GM21381 (cell line): Measurements from ENCODE around the gene TIAM1.

Experiments
- ATAC-seq: cut with Tn5 transposase; IDR thresholded peaks from one replicate; pipeline ENCODE4 v1.9.1; 2021; ENCODE audit warnings: mild to moderate bottlenecking, moderate library complexity; ENCODE audit not compliant: unreplicated experiment

The TIAM1 gene

DNA sequence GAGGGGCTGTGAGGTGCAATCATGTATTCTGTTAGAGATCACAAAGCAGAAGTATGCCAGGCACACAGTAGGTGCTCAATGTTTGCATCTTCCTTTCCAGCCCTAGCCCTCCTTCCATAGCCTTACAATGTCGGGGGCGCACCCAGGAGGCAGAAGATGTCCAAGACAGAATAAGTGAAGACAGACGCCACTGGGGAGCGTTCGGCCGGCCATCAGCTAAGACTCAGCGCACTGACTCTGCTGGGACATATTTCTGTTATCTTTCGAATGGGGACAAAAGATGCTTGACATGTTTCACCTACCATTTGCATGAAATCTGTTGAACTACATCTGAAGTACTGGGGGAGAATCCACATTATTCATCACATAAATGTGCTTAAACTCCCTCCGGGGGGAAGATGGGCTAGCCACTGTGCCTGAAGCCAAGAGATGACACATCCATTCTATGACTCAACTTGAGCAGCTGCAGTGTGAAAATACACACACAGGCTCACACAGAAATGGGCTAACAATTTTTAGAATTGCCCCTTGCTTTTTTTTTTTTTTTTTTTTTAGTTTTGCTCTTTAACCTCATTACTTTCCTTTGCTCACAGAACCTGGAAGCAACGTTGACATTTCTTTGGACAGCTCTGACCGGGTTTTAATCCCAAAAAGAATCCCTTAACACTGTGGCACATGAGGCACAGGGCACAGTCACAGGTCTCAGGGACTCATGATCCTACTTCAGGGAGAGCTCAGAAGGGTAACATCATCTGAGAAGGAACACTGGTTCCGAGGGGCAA, 7.9 kb downstream of the TIAM1 start:
- no peak for ATAC-seq

- no peak for ATAC-seq
These were observed 9.4 kb downstream of the TIAM1 start for GRCh38 chr21:31334648-31335121.

GRCh38 chr21:31332525-31332924, 11.5 kb downstream of the TIAM1 start:
- no peak for ATAC-seq

GRCh38 chr21:31331231-31331630, 12.8 kb downstream of the TIAM1 start:
- ATAC-seq: no peak

DNA sequence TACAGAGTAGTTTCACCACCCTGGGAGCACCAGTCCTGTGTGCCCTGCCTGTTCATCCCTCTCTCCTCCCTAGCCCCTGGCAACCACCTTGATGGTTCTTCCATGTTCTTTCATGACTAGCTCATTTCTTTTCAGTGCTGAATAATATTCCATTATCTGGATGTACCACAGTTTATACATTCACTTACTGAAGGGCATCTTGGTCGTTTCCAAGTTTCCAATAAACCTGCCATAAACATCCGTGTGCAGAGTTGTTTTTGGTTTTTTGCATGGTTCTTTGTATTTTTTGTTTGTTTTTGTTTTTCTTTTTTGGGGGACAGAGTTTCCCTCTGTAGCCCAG, 13.9 kb downstream of the TIAM1 start:
- ATAC-seq: no peak

- ATAC-seq: no peak
These were observed 14.5 kb downstream of the TIAM1 start for GRCh38 chr21:31329456-31330143.

DNA sequence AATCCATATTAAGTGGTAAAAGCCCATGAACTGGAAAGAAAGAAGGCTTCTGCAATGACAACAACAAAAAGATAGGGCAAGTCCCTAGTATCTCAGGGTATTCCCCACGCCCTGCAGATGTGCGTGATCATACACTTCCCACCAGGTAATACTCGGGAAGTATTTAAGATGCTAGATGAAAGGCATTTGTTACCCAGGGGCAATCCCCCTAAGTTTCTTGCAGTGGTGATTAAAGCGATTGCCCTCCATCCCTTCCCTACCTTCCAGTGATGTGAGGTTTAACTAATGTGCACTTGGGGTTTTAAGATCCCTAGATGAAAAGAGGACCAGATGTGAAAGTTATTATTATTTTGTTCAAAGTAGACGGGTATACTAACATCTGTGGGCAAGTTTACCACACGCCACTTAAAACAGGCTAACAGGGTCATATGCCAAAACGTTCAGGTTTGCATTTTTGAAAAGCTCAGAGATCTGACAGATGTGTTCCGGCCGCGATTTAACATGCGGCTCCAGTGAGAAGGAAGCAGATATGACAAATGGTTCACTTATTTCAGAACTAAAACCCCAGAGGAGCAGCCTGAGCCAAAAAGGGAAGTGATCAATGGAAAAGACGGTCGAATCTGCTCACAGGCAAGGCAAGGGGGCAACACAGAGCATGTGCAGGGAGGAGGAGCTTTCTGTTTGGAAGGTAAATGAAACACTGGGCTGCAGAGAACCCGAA, 17.4 kb downstream of the TIAM1 start:
- peak; percentile 97 for ATAC-seq

GRCh38 chr21:31318971-31319370, 25.1 kb downstream of the TIAM1 start:
- no peak for ATAC-seq

- no peak for ATAC-seq
These were observed 26.4 kb downstream of the TIAM1 start for GRCh38 chr21:31317688-31318087.

DNA sequence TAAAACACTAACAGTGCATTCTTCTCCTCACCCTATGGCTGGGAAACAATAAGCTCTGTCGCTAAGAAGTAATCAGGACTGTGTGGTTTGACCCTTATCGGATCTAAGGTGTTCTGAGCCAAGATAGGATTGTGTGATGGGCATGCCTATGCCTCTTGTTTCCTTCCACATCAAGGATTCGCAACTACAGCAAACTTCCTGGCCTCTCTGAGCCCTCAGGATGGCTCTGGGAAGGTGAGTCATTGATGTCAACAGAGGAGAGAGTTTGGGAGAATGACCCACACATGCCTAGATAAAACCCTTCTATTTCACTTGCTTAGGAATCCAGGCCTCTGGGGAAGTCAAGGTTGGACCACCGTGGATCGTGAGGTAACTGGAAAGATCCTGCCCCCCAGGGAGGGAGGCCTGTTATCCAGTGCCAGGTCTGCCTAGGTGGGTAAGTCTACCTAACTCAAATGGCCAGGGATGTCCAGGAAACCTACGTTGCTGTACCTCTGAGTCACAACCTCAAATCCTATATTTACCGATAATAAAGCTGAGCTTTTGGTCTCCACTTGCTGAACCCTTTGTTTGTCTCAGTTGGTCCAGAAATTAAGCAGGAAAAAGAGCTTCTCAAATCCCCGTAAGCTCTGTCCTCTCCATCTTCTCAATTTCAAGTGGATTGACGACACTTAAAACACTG, 27.4 kb downstream of the TIAM1 start:
- ATAC-seq: no peak

DNA sequence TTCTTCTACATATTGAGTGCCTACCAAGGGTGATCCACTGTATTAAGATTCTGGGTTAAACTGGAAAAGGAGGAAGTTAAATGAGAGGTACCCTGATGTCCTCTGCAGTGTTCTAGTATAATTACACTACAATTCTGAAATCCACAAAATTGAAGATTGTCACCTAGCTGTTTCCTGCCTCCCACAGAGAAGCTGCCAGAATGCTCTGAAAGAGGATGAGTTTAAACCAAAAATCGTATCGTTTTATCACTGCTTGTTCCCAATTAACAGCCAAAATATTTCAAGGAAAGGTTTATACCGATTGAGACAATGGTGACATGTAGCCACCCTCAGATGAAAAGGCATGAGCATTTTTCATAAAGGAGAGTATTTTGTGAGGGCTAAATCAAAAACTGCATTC, 28.0 kb downstream of the TIAM1 start:
- no peak for ATAC-seq

- ATAC-seq: no peak
These were observed 33.3 kb downstream of the TIAM1 start for GRCh38 chr21:31310750-31311149.

DNA sequence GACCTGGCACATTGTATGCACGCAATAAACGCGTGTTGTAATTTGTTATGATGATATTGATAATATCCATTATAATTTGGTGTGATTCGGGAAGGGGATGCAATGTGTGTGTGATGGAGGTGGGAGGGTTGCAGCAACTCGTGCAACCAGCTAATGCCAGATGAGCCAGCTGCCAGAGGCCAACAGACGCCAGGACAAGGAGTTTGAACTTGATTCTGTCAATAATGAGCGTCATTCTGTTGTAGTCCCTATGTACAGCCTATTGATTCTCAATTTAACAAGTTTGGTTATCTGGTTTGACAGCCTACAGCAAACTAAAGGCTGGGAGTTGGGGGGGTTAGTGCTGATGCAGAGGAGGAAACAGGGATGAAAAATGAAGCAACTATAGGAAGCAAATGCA, 35.5 kb downstream of the TIAM1 start:
- ATAC-seq: no peak

DNA sequence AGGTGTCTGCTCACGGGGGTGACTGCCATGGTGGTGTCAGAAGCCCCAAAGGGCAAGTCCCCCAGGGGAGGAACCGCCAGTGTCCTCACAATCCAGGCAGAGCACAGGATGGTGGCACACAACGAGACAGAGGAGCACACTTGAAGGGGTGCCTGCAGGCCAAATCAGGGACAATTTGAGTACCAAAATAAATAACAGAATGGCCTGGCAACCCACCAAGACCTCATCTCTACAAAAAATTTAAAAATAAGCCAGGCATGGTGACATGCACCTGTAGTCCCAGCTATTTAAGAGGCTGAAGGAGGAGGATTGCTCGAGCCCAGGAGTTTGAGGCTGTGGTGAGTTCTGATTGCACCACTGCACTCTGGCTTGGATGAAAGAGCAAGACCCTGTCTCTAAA, 38.2 kb downstream of the TIAM1 start:
- ATAC-seq: no peak

- ATAC-seq: no peak
These were observed 44.5 kb downstream of the TIAM1 start for GRCh38 chr21:31299291-31300147.

- no peak for ATAC-seq
These were observed 45.3 kb downstream of the TIAM1 start for GRCh38 chr21:31298618-31299269.

GRCh38 chr21:31297806-31298205, 46.3 kb downstream of the TIAM1 start:
- no peak for ATAC-seq

DNA sequence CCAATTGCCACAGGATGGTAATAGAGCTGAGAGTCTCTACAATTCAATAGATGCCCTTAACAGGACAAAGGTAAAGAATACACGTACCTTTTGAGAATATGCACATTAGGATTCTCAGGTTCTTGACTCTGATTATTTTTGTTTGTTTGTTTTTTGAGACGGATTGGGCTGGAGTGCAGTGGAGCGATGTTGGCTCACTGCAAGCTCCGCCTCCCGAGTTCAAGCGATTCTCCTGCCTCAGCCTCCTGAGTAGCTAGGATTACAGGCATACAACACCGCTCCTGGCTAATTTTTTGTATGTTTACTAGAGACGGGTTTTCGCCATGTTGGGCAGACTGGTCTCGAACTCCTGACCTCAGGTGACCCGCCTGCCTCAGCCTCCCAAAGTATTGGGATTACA, 48.4 kb downstream of the TIAM1 start:
- no peak for ATAC-seq

DNA sequence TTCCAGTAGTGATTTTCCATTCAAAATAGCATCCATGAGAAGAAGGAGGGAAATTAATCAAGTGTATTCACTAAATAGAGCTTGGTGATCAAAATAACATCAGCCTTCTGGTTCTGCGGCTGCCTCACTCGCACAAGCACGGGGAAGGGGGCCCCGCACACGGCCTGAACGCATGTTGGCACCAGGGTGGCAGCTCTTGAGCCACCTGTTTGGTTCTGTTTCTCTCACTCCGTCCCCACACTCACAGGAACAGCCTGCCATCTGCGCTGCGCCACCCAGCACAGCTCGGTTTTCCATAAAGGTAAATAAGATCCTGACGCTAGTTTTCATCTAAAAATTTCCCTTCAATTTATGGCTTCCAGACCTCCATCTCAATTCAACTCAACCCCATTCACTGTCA, 49.4 kb downstream of the TIAM1 start:
- no peak for ATAC-seq

- no peak for ATAC-seq
These were observed 50.1 kb downstream of the TIAM1 start for GRCh38 chr21:31293986-31294385.
